GM23338 (cell line): ENCODE data around the gene MAST2. TPM values are rescaled to one million over a fixed set of nuclear protein-coding genes. Genes with fewer than 3 reads are reported as not detected.

Experiments
- ATAC-seq: fragments of 200-7000 bp; cut with Tn5 transposase; 3 replicates; pipeline ENCODE4 v1.9.1; 2020
- DNase-seq: peaks from one replicate; pipeline ENCODE4 v3.0.0-alpha.2; 2015; ENCODE audit warnings: low spot score
- H2AFZ ChIP-seq: fragments of 200-600 bp; sonication (generic); 2 replicates; pipeline ENCODE4 v1.8.0; 2016; ENCODE audit warnings: antibody characterized with exemption, mild to moderate bottlenecking, moderate library complexity
- H3F3A ChIP-seq: fragments of 200-600 bp; sonication (generic); replicated peaks from 2 replicates; pipeline ENCODE4 v1.8.0; 2017; ENCODE audit warnings: antibody characterized with exemption, mixed run types, low read depth
- H3K27ac ChIP-seq: fragments of 200-600 bp; sonication (generic); 2 replicates; pipeline ENCODE4 v1.6.1; 2016; ENCODE audit warnings: low read depth
- H3K27me3 ChIP-seq: fragments of 200-600 bp; sonication (generic); 2 replicates; pipeline ENCODE4 v1.8.0; 2016; ENCODE audit warnings: mild to moderate bottlenecking, mixed run types, moderate library complexity; ENCODE audit not compliant: insufficient read depth
- H3K36me3 ChIP-seq: fragments of 200-600 bp; sonication (generic); 2 replicates; pipeline ENCODE4 v1.8.0; 2016; ENCODE audit warnings: mild to moderate bottlenecking; ENCODE audit not compliant: insufficient read depth
- H3K4me1 ChIP-seq: fragments of 200-600 bp; sonication (generic); 2 replicates; pipeline ENCODE4 v1.8.0; 2016; ENCODE audit warnings: mild to moderate bottlenecking, moderate library complexity; ENCODE audit not compliant: insufficient read depth
- H3K4me2 ChIP-seq: fragments of 200-600 bp; sonication (generic); 2 replicates; pipeline ENCODE4 v1.7.1; 2017; ENCODE audit warnings: mixed run types
- H3K4me3 ChIP-seq: fragments of 200-600 bp; sonication (generic); 2 replicates; pipeline ENCODE4 v1.6.1; 2016; ENCODE audit warnings: mixed run types
- H3K79me2 ChIP-seq: fragments of 200-600 bp; sonication (generic); replicated peaks from 2 replicates; pipeline ENCODE4 v1.8.0; 2017; ENCODE audit warnings: mild to moderate bottlenecking; ENCODE audit not compliant: insufficient read depth
- H3K9me2 ChIP-seq: fragments of 200-600 bp; sonication (generic); 2 replicates; pipeline ENCODE4 v1.8.0; 2017; ENCODE audit not compliant: insufficient read depth
- H4K20me1 ChIP-seq: fragments of 200-600 bp; sonication (generic); replicated peaks from 2 replicates; pipeline ENCODE4 v1.8.0; 2017; ENCODE audit warnings: mild to moderate bottlenecking; ENCODE audit not compliant: insufficient read depth
- H3K27ac Mint-ChIP-seq: 2 replicates; pipeline ENCODE4 v1.8.0; 2020; ENCODE audit warnings: inconsistent platforms, mild to moderate bottlenecking, moderate library complexity, mixed read lengths
- H3K27me3 Mint-ChIP-seq: 3 replicates; pipeline ENCODE4 v1.8.0; 2022; ENCODE audit warnings: low read depth, mild to moderate bottlenecking, moderate library complexity, mixed read lengths, inconsistent platforms; ENCODE audit not compliant: insufficient read depth, poor library complexity
- H3K36me3 Mint-ChIP-seq: 3 replicates; pipeline ENCODE4 v1.8.0; 2021; ENCODE audit warnings: low read depth, mild to moderate bottlenecking, inconsistent platforms, moderate library complexity, mixed read lengths
- H3K4me1 Mint-ChIP-seq: 3 replicates; pipeline ENCODE4 v1.8.0; 2020; ENCODE audit warnings: mild to moderate bottlenecking, inconsistent platforms, mixed read lengths
- H3K4me3 Mint-ChIP-seq: 3 replicates; pipeline ENCODE4 v1.8.0; 2021; ENCODE audit warnings: moderate library complexity, mild to moderate bottlenecking, inconsistent platforms, mixed read lengths
- H3K9me3 Mint-ChIP-seq: 3 replicates; pipeline ENCODE4 v1.8.0; 2020; ENCODE audit warnings: moderate library complexity, mild to moderate bottlenecking, inconsistent platforms, mixed read lengths
- CREB1 ChIP-seq: fragments of 250-450 bp; sonication (Bioruptor Pico); IDR thresholded peaks from 2 replicates; pipeline ENCODE4 v1.5.0; 2020; ENCODE audit warnings: low read depth, mild to moderate bottlenecking, moderate library complexity
- EZH2 ChIP-seq: fragments of 200-600 bp; sonication (generic); IDR thresholded peaks from one replicate; pipeline ENCODE4 v1.8.0; 2017; ENCODE audit warnings: antibody characterized with exemption, mild to moderate bottlenecking, low read depth; ENCODE audit not compliant: unreplicated experiment
- EZH2phosphoT487 ChIP-seq: fragments of 200-600 bp; sonication (generic); IDR thresholded peaks from one replicate; pipeline ENCODE4 v1.8.1; 2018; ENCODE audit warnings: antibody characterized with exemption; ENCODE audit not compliant: unreplicated experiment
- JUNB ChIP-seq: IDR thresholded peaks from one replicate; pipeline ENCODE4 v1.6.1; 2016; ENCODE audit warnings: antibody characterized with exemption; ENCODE audit not compliant: unreplicated experiment
- NANOG ChIP-seq: IDR thresholded peaks from 2 replicates; pipeline ENCODE4 v1.6.1; 2016; ENCODE audit warnings: antibody characterized with exemption, borderline replicate concordance
- POLR2AphosphoS5 ChIP-seq: IDR thresholded peaks from 2 replicates; pipeline ENCODE4 v1.6.1; 2016; ENCODE audit warnings: antibody characterized with exemption, low read depth
- STAT1 ChIP-seq: IDR thresholded peaks from one replicate; pipeline ENCODE4 v1.6.1; 2016; ENCODE audit warnings: antibody characterized with exemption; ENCODE audit not compliant: unreplicated experiment
- ZNF114 ChIP-seq: fragments of 250-450 bp; sonication (Bioruptor Pico); IDR thresholded peaks from 2 replicates; pipeline ENCODE4 v1.5.0; 2020; ENCODE audit warnings: mild to moderate bottlenecking, moderate library complexity
- ZNF331 ChIP-seq: fragments of 250-450 bp; sonication (Bioruptor Pico); IDR thresholded peaks from 2 replicates; pipeline ENCODE4 v1.5.0; 2020; ENCODE audit warnings: low read depth, mild to moderate bottlenecking, moderate library complexity
- polyA plus RNA-seq: library from polyadenylated mRNA; unstranded; fragments of >200 nt; fragmentation: Nextera tagmentation; extraction: Ambion mirVana; gene quantifications from 2 replicates; pipeline ENCODE4 v1.2.1, GENCODE V29; 2016
- total RNA-seq: library from RNA; depleted of rRNA; stranded (reverse); fragments of >200 nt; shearing (Covaris generic); gene quantifications from 2 replicates; pipeline ENCODE4 v1.2.3, GENCODE V29; 2014
- TF ChIP-seq, protein P1 (sequence below): IDR thresholded peaks from 2 replicates; pipeline ENCODE4 v1.6.1; 2016; ENCODE audit warnings: antibody characterized with exemption
- TF ChIP-seq, protein P2 (sequence below): fragments of 250-450 bp; sonication (Bioruptor Pico); IDR thresholded peaks from 2 replicates; pipeline ENCODE4 v1.5.0; 2020; ENCODE audit warnings: mild to moderate bottlenecking, moderate library complexity
- TF ChIP-seq, protein P3 (sequence below): IDR thresholded peaks from one replicate; pipeline ENCODE4 v1.6.1; 2018; ENCODE audit warnings: antibody characterized with exemption; ENCODE audit not compliant: unreplicated experiment
- TF ChIP-seq, protein P4 (sequence below), 2 experiments: fragments of 200-600 bp in 1 of 2; sonication (generic) in 1 of 2; conservative IDR thresholded peaks; 2 replicates each; pipeline versions ENCODE4 v1.5.1 to v1.6.1; 2016 to 2017; ENCODE audit warnings: antibody characterized with exemption in 2 of 2, low read depth in 2 of 2, mild to moderate bottlenecking in 2 of 2, moderate library complexity in 1 of 2

The MAST2 gene
- total and polyA plus RNA-seq, 2 experiments from 2014 or later, result 11.5 to 57.7 TPM

DNA sequence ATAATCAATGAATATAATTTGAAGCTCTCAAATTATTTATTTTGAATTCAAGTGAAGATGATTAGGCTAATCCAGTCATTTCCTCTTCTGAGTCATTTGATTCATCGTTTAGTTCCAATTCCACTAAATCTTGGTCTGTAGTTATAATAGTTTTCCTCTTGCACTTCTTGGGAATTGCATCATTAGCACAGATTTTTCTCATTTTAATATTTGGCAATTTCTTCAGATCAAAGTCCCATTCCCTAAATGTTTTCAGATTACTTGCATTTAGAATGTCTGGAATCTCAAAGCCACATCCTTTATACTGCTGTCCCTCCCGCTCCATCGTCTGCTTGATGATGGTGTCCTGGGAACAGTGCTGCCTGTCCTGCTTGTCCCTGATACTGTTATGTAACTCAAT lies 43.5 kb downstream of the MAST2 start:
- Histone ChIP-seq H4K20me1 (peaks cover 4% of the 10 kb centered on the region; the same call in 1 of the 2 replicates), H2AFZ (no peak overlapping the region), H3K4me2 (no peak overlapping the region), H3K9me2 (no peaks in the 10 kb centered on the region), H3K79me2 (peaks cover 55% of the 10 kb centered on the region), H3K4me1 (peaks cover 4% of the 10 kb centered on the region), H3K27ac (no peak overlapping the region), H3K36me3 (no peaks in the 10 kb centered on the region), H3K27me3 (no peaks in the 10 kb centered on the region), H3F3A (no peaks in the 10 kb centered on the region), H3K4me3 (no peak overlapping the region)
- Mint-ChIP-seq H3K27ac (no peak overlapping the region), H3K9me3 (peaks cover 15% of the 10 kb centered on the region; the same call in 2 of the 3 replicates), H3K36me3 (peaks cover 23% of the 10 kb centered on the region), H3K4me1 (peaks cover 15% of the 10 kb centered on the region), H3K27me3 (peaks cover 3% of the 10 kb centered on the region), H3K4me3 (no peak overlapping the region)
- no peak for ATAC-seq
- no peak for TF ChIP-seq JUNB
- TF ChIP-seq STAT1, result no peak
- no peak for TF ChIP-seq ZNF331 (CRISPR knock-in tag)
- TF ChIP-seq, protein P1, sequence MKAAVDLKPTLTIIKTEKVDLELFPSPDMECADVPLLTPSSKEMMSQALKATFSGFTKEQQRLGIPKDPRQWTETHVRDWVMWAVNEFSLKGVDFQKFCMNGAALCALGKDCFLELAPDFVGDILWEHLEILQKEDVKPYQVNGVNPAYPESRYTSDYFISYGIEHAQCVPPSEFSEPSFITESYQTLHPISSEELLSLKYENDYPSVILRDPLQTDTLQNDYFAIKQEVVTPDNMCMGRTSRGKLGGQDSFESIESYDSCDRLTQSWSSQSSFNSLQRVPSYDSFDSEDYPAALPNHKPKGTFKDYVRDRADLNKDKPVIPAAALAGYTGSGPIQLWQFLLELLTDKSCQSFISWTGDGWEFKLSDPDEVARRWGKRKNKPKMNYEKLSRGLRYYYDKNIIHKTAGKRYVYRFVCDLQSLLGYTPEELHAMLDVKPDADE, result no peak
- no peak for TF ChIP-seq EZH2phosphoT487
- TF ChIP-seq, protein P2, sequence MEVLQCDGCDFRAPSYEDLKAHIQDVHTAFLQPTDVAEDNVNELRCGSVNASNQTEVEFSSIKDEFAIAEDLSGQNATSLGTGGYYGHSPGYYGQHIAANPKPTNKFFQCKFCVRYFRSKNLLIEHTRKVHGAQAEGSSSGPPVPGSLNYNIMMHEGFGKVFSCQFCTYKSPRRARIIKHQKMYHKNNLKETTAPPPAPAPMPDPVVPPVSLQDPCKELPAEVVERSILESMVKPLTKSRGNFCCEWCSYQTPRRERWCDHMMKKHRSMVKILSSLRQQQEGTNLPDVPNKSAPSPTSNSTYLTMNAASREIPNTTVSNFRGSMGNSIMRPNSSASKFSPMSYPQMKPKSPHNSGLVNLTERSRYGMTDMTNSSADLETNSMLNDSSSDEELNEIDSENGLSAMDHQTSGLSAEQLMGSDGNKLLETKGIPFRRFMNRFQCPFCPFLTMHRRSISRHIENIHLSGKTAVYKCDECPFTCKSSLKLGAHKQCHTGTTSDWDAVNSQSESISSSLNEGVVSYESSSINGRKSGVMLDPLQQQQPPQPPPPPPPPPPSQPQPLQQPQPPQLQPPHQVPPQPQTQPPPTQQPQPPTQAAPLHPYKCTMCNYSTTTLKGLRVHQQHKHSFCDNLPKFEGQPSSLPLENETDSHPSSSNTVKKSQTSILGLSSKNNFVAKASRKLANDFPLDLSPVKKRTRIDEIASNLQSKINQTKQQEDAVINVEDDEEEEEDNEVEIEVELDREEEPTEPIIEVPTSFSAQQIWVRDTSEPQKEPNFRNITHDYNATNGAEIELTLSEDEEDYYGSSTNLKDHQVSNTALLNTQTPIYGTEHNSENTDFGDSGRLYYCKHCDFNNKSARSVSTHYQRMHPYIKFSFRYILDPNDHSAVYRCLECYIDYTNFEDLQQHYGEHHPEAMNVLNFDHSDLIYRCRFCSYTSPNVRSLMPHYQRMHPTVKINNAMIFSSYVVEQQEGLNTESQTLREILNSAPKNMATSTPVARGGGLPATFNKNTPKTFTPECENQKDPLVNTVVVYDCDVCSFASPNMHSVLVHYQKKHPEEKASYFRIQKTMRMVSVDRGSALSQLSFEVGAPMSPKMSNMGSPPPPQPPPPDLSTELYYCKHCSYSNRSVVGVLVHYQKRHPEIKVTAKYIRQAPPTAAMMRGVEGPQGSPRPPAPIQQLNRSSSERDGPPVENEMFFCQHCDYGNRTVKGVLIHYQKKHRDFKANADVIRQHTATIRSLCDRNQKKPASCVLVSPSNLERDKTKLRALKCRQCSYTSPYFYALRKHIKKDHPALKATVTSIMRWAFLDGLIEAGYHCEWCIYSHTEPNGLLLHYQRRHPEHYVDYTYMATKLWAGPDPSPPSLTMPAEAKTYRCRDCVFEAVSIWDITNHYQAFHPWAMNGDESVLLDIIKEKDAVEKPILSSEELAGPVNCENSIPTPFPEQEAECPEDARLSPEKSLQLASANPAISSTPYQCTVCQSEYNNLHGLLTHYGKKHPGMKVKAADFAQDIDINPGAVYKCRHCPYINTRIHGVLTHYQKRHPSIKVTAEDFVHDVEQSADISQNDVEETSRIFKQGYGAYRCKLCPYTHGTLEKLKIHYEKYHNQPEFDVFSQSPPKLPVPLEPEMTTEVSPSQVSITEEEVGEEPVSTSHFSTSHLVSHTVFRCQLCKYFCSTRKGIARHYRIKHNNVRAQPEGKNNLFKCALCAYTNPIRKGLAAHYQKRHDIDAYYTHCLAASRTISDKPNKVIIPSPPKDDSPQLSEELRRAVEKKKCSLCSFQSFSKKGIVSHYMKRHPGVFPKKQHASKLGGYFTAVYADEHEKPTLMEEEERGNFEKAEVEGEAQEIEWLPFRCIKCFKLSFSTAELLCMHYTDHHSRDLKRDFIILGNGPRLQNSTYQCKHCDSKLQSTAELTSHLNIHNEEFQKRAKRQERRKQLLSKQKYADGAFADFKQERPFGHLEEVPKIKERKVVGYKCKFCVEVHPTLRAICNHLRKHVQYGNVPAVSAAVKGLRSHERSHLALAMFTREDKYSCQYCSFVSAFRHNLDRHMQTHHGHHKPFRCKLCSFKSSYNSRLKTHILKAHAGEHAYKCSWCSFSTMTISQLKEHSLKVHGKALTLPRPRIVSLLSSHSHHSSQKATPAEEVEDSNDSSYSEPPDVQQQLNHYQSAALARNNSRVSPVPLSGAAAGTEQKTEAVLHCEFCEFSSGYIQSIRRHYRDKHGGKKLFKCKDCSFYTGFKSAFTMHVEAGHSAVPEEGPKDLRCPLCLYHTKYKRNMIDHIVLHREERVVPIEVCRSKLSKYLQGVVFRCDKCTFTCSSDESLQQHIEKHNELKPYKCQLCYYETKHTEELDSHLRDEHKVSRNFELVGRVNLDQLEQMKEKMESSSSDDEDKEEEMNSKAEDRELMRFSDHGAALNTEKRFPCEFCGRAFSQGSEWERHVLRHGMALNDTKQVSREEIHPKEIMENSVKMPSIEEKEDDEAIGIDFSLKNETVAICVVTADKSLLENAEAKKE (CRISPR knock-in tag), result no peak
- TF ChIP-seq POLR2AphosphoS5, result no peak
- TF ChIP-seq NANOG, result no peak
- TF ChIP-seq EZH2, result no peak
- TF ChIP-seq, protein P3, sequence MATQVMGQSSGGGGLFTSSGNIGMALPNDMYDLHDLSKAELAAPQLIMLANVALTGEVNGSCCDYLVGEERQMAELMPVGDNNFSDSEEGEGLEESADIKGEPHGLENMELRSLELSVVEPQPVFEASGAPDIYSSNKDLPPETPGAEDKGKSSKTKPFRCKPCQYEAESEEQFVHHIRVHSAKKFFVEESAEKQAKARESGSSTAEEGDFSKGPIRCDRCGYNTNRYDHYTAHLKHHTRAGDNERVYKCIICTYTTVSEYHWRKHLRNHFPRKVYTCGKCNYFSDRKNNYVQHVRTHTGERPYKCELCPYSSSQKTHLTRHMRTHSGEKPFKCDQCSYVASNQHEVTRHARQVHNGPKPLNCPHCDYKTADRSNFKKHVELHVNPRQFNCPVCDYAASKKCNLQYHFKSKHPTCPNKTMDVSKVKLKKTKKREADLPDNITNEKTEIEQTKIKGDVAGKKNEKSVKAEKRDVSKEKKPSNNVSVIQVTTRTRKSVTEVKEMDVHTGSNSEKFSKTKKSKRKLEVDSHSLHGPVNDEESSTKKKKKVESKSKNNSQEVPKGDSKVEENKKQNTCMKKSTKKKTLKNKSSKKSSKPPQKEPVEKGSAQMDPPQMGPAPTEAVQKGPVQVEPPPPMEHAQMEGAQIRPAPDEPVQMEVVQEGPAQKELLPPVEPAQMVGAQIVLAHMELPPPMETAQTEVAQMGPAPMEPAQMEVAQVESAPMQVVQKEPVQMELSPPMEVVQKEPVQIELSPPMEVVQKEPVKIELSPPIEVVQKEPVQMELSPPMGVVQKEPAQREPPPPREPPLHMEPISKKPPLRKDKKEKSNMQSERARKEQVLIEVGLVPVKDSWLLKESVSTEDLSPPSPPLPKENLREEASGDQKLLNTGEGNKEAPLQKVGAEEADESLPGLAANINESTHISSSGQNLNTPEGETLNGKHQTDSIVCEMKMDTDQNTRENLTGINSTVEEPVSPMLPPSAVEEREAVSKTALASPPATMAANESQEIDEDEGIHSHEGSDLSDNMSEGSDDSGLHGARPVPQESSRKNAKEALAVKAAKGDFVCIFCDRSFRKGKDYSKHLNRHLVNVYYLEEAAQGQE, result no peak
- TF ChIP-seq CREB1 (CRISPR knock-in tag), result no peak
- TF ChIP-seq, protein P4, sequence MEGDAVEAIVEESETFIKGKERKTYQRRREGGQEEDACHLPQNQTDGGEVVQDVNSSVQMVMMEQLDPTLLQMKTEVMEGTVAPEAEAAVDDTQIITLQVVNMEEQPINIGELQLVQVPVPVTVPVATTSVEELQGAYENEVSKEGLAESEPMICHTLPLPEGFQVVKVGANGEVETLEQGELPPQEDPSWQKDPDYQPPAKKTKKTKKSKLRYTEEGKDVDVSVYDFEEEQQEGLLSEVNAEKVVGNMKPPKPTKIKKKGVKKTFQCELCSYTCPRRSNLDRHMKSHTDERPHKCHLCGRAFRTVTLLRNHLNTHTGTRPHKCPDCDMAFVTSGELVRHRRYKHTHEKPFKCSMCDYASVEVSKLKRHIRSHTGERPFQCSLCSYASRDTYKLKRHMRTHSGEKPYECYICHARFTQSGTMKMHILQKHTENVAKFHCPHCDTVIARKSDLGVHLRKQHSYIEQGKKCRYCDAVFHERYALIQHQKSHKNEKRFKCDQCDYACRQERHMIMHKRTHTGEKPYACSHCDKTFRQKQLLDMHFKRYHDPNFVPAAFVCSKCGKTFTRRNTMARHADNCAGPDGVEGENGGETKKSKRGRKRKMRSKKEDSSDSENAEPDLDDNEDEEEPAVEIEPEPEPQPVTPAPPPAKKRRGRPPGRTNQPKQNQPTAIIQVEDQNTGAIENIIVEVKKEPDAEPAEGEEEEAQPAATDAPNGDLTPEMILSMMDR (conservative IDR thresholded peaks at IDR 0.05; ENCODE audit: low read depth in 2 of 2), result no peak
- TF ChIP-seq ZNF114 (CRISPR knock-in tag), result no peak
- DNase-seq, result peak; percentile 19
